ENCODE data around the gene NFIC. TPM values are rescaled to one million over a fixed set of nuclear protein-coding genes. Genes with fewer than 3 reads are reported as not detected.

NFIC gene
- total RNA-seq, 1 donor from 2014 or later: 178 TPM

Other genes with a start within 250 kb of the NFIC start
- gene GNA15, start 230.6 kb upstream of the NFIC start, total RNA-seq: 9.5 TPM
- gene S1PR4, start 187.8 kb upstream of the NFIC start, total RNA-seq: 3.1 TPM
- 25.4 TPM for gene NCLN, start 180.7 kb upstream of the NFIC start, total RNA-seq
- 0.18 TPM for gene CELF5, start 141.9 kb upstream of the NFIC start, total RNA-seq
- not detected for gene SMIM24, start 113.9 kb downstream of the NFIC start, total RNA-seq
- gene SMIM44, start 116.9 kb downstream of the NFIC start, total RNA-seq: not detected
- 8.4 TPM for gene DOHH, start 134.1 kb downstream of the NFIC start, total RNA-seq
- gene FZR1, start 139.7 kb downstream of the NFIC start, total RNA-seq: 46.1 TPM
- gene TEKTIP1, start 172.6 kb downstream of the NFIC start, total RNA-seq: 4.9 TPM
- gene MFSD12, start 191.0 kb downstream of the NFIC start, total RNA-seq: 52.5 TPM
- gene HMG20B, start 206.4 kb downstream of the NFIC start, total RNA-seq: 72.9 TPM
- gene GIPC3, start 218.9 kb downstream of the NFIC start, total RNA-seq: 2.4 TPM
- 11.2 TPM for gene TBXA2R, start 240.3 kb downstream of the NFIC start, total RNA-seq